ENCODE measurements around the gene ACBD3.

The ACBD3 gene

GRCh38 chr1:226186124-226187018 is at the start of gene ACBD3:
ACBD3 (minus strand) TSS chr1:226186741; CDS start chr1:226186675, 66 bp downstream.
- no peak for TF ChIP-seq CTCF (IDR thresholded peaks at IDR 0.05; ENCODE audit: low read depth, low read length, missing control alignments)
- peak; percentile 55 for DNase-seq (ENCODE audit: low read depth)
- peak within 1 kb of the TSS; percentile 98 for H3K4me3 ChIP-seq (ENCODE audit: low read depth, low read length)
- in situ Hi-C loops (cut with HindIII; ENCODE audit: low sequenced_read_pairs), result no loop called here

- no peak for TF ChIP-seq CTCF (IDR thresholded peaks at IDR 0.05; ENCODE audit: low read depth, low read length, missing control alignments)
- no peak for DNase-seq (ENCODE audit: low read depth)
- in situ Hi-C loops (cut with HindIII; ENCODE audit: low sequenced_read_pairs), result no loop called here
Measured at GRCh38 chr1:226233806-226234205, 47.3 kb upstream of the ACBD3 start.

GRCh38 chr1:226233293-226233692 is 46.8 kb upstream of the ACBD3 start:
- no peak for DNase-seq (ENCODE audit: low read depth)
- no peak for TF ChIP-seq CTCF (IDR thresholded peaks at IDR 0.05; ENCODE audit: low read depth, low read length, missing control alignments)
- in situ Hi-C loops (cut with HindIII; ENCODE audit: low sequenced_read_pairs), result no loop called here
- no peak overlapping the region for H3K4me3 ChIP-seq (ENCODE audit: low read depth, low read length)

More at GRCh38 chr1:226233806-226234205, 47.3 kb upstream of the ACBD3 start:
- H3K4me3 ChIP-seq (ENCODE audit: low read depth, low read length), result no peak overlapping the region

- DNase-seq (ENCODE audit: low read depth), result no peak
- no peak overlapping the region for H3K4me3 ChIP-seq (ENCODE audit: low read depth, low read length)
- no peak for TF ChIP-seq CTCF (IDR thresholded peaks at IDR 0.05; ENCODE audit: low read depth, low read length, missing control alignments)
- in situ Hi-C loops (cut with HindIII; ENCODE audit: low sequenced_read_pairs), result no loop called here
Measured at GRCh38 chr1:226226601-226227000, 40.1 kb upstream of the ACBD3 start.

GRCh38 chr1:226223786-226224244 is 37.3 kb upstream of the ACBD3 start:
- in situ Hi-C loops (cut with HindIII; ENCODE audit: low sequenced_read_pairs), result no loop called here
- TF ChIP-seq CTCF (IDR thresholded peaks at IDR 0.05; ENCODE audit: low read depth, low read length, missing control alignments), result no peak
- peak overlapping the region; percentile 49 for H3K4me3 ChIP-seq (ENCODE audit: low read depth, low read length)
- no peak for DNase-seq (ENCODE audit: low read depth)

- TF ChIP-seq CTCF (IDR thresholded peaks at IDR 0.05; ENCODE audit: low read depth, low read length, missing control alignments), result no peak
- peak within 1 kb of the TSS; percentile 49 for H3K4me3 ChIP-seq (ENCODE audit: low read depth, low read length)
- in situ Hi-C loops (cut with HindIII; ENCODE audit: low sequenced_read_pairs), result no loop called here
- DNase-seq (ENCODE audit: low read depth), result no peak
Measured at GRCh38 chr1:226223157-226223785, 36.7 kb upstream of the ACBD3 start, which contains the start of gene MIXL1. MIXL1 (plus strand) TSS chr1:226223664; CDS start chr1:226223682, 18 bp downstream.
